MCF 10A (cell line): ENCODE results near the gene LAMC1. TPM values are rescaled to one million over a fixed set of nuclear protein-coding genes. Genes with fewer than 3 reads are reported as not detected.

Experiments
- BruUV-seq: library from RNA; stranded (reverse); fragments of 400-500 nt; replicated peaks from 2 replicates; lab custom pipeline; 2021; lab: Mats Ljungman, UMichigan
- CTCF ChIA-PET: fragments of 300-600 bp; sonication (Branson Sonifier 250); formaldehyde crosslinking; extraction: SDS; loops from one replicate; lab custom pipeline; 2021; ENCODE audit warnings: antibody characterized with exemption, inconsistent platforms; lab: Yijun Ruan, JAX
- POLR2A ChIA-PET: fragments of 300-600, 350-650 bp; sonication (Branson Sonifier 250); formaldehyde crosslinking; extraction: SDS; loops from one replicate; lab custom pipeline; 2020; ENCODE audit warnings: antibody characterized with exemption, inconsistent platforms; lab: Yijun Ruan, JAX
- DNase-seq: peaks from one replicate; pipeline ENCODE4 v3.0.0-alpha.2; 2018; ENCODE audit not compliant: unreplicated experiment
- H3K27ac Mint-ChIP-seq: one replicate; pipeline ENCODE4 v1.8.0; 2022; ENCODE audit warnings: mild to moderate bottlenecking, low read depth, mixed read lengths; ENCODE audit not compliant: unreplicated experiment
- H3K27me3 Mint-ChIP-seq: one replicate; pipeline ENCODE4 v1.8.0; 2022; ENCODE audit warnings: mixed read lengths; ENCODE audit not compliant: insufficient read depth, unreplicated experiment
- H3K36me3 Mint-ChIP-seq: one replicate; pipeline ENCODE4 v1.8.0; 2022; ENCODE audit warnings: mild to moderate bottlenecking, moderate library complexity, mixed read lengths; ENCODE audit not compliant: insufficient read depth, unreplicated experiment
- H3K4me1 Mint-ChIP-seq: one replicate; pipeline ENCODE4 v1.8.0; 2022; ENCODE audit warnings: mixed read lengths; ENCODE audit not compliant: insufficient read depth, unreplicated experiment
- H3K4me3 Mint-ChIP-seq: one replicate; pipeline ENCODE4 v1.8.0; 2022; ENCODE audit warnings: mild to moderate bottlenecking, moderate library complexity, mixed read lengths; ENCODE audit not compliant: unreplicated experiment
- H3K9me3 Mint-ChIP-seq: one replicate; pipeline ENCODE4 v1.8.0; 2022; ENCODE audit warnings: mixed read lengths; ENCODE audit not compliant: unreplicated experiment
- intact Hi-C: fragments of 100-400 bp; cut with micrococcal nuclease; formaldehyde crosslinking; loops from 2 replicates; pipeline ENCODE4 v1.14.1; 2022
- total RNA-seq: library from RNA; stranded (reverse); gene quantifications from 2 replicates; pipeline ENCODE4 v1.2.3, GENCODE V29; 2022
- TF ChIP-seq, protein P1 (sequence below): fragments of 200-600 bp; IDR thresholded peaks from one replicate; pipeline ENCODE4 v1.8.0; 2022; ENCODE audit warnings: antibody characterized with exemption, mild to moderate bottlenecking; ENCODE audit not compliant: unreplicated experiment

Gene LAMC1
- total RNA-seq, 1 experiment from 2014 or later, result 179 TPM

DNA sequence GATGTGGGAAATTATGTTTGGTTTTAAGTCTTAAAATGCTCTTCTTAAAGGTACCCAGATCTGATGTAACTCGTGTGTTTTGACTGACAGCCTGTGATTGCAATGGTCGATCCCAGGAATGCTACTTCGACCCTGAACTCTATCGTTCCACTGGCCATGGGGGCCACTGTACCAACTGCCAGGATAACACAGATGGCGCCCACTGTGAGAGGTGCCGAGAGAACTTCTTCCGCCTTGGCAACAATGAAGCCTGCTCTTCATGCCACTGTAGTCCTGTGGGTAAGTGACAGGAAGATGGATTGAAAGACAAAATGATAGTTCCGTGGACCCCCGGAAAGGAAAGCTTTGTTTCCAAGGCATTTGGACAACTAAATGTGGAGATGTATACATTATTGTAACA is 91.2 kb downstream of the LAMC1 start:
- no peaks in the 10 kb centered on the region for H3K4me1 Mint-ChIP-seq

DNA sequence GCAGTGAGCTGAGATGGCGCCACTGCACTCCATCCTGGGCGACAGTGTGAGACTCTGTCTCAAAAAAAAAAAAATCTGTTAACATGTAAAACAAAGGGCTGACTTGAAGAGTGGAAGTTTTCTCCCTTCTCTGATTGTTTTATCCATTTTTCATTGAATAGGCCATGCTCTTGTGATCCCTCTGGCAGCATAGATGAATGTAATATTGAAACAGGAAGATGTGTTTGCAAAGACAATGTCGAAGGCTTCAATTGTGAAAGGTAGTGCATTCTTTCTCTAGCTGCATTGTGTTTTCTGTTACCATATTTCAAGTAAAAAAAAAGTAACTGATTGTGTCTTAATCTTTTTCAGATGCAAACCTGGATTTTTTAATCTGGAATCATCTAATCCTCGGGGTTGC is 93.2 kb downstream of the LAMC1 start:
- POLR2A ChIA-PET, result interaction anchor here (0.6 to 0.7 kb wide), 2 partner anchors 20 to 54 kb away, joined by 3 to 5 read pairs; no protein-coding TSS in a partner anchor
- Mint-ChIP-seq H3K4me3 (no peak overlapping the region), H3K36me3 (peaks cover 82% of the 10 kb centered on the region), H3K27ac (no peak overlapping the region), H3K27me3 (no peaks in the 10 kb centered on the region), H3K4me1 (no peaks in the 10 kb centered on the region), H3K9me3 (no peaks in the 10 kb centered on the region)
- no TSS peak for BruUV-seq
- TF ChIP-seq, protein P1, sequence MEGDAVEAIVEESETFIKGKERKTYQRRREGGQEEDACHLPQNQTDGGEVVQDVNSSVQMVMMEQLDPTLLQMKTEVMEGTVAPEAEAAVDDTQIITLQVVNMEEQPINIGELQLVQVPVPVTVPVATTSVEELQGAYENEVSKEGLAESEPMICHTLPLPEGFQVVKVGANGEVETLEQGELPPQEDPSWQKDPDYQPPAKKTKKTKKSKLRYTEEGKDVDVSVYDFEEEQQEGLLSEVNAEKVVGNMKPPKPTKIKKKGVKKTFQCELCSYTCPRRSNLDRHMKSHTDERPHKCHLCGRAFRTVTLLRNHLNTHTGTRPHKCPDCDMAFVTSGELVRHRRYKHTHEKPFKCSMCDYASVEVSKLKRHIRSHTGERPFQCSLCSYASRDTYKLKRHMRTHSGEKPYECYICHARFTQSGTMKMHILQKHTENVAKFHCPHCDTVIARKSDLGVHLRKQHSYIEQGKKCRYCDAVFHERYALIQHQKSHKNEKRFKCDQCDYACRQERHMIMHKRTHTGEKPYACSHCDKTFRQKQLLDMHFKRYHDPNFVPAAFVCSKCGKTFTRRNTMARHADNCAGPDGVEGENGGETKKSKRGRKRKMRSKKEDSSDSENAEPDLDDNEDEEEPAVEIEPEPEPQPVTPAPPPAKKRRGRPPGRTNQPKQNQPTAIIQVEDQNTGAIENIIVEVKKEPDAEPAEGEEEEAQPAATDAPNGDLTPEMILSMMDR, result no peak
- DNase-seq, result no peak
- CTCF ChIA-PET, result interaction anchor here (0.6 to 0.7 kb wide), 2 partner anchors 11 to 23 kb away, joined by 3 to 4 read pairs; no protein-coding TSS in a partner anchor
- intact Hi-C loops, result no loop called here

More for the DNA sequence above, 91.2 kb downstream of the LAMC1 start:
- peaks cover 82% of the 10 kb centered on the region for H3K36me3 Mint-ChIP-seq
- no peaks in the 10 kb centered on the region for H3K9me3 Mint-ChIP-seq
- CTCF ChIA-PET, result no interaction called here
- DNase-seq, result no peak
- H3K27ac Mint-ChIP-seq, result no peak overlapping the region
- no peaks in the 10 kb centered on the region for H3K27me3 Mint-ChIP-seq
- intact Hi-C loops, result no loop called here
- POLR2A ChIA-PET, result interaction anchor here (1.2 kb wide), 1 partner anchor 12 kb away, joined by 3 read pairs; no protein-coding TSS in a partner anchor
- no TSS peak for BruUV-seq
- TF ChIP-seq, protein P1, result no peak
- no peak overlapping the region for H3K4me3 Mint-ChIP-seq

DNA sequence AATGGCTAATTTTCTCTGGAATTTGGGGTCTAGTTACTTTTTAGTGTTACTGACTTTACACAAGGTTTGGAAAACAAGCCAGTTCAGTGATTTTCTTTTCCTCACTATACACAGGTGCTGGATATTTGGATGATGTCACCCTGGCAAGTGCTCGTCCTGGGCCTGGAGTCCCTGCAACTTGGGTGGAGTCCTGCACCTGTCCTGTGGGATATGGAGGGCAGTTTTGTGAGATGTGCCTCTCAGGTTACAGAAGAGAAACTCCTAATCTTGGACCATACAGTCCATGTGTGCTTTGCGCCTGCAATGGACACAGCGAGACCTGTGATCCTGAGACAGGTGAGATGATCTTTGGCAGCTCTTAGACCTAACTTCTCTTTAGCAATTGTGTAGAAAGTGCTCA is 98.4 kb downstream of the LAMC1 start:
- ChIA-PET POLR2A (no interaction called here), CTCF (no interaction called here)
- no peak overlapping the region for H3K4me3 Mint-ChIP-seq
- DNase-seq, result no peak
- intact Hi-C loops, result no loop called here
- TF ChIP-seq, protein P1, result no peak
- no peaks in the 10 kb centered on the region for H3K4me1 Mint-ChIP-seq
- no TSS peak for BruUV-seq
- H3K9me3 Mint-ChIP-seq, result no peaks in the 10 kb centered on the region
- H3K36me3 Mint-ChIP-seq, result peaks cover 96% of the 10 kb centered on the region
- no peak overlapping the region for H3K27ac Mint-ChIP-seq
- H3K27me3 Mint-ChIP-seq, result no peaks in the 10 kb centered on the region

DNA sequence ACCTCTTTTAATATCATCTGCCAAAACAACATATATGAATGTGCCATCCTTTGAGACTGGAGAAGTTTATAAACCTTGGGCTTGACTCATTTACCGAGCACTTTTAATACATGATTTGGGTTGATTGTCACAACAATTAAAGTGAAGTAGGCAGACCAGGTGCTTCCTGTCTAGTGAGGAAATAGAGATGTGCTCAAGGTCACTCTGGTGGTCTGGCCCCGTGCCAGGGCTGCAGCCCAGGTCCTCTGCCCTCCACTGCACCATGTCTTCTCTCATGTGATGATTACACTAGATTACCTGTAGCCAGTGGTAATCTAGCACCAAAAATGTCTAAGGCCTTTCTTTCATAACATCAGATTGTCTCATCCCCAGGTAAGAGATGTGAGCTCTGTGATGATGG is 101.0 kb downstream of the LAMC1 start:
- POLR2A ChIA-PET, result interaction anchor here (1.6 kb wide), 1 partner anchor 13 kb away, joined by 3 read pairs; no protein-coding TSS in a partner anchor
- Mint-ChIP-seq H3K9me3 (no peaks in the 10 kb centered on the region), H3K4me1 (no peaks in the 10 kb centered on the region), H3K27ac (peak overlapping the region; percentile 14), H3K36me3 (peaks cover 99% of the 10 kb centered on the region), H3K27me3 (no peaks in the 10 kb centered on the region), H3K4me3 (no peak overlapping the region)
- TF ChIP-seq, protein P1, result no peak
- no TSS peak for BruUV-seq
- CTCF ChIA-PET, result interaction anchor here (0.6 to 0.7 kb wide), 2 partner anchors 155 to 309 kb away, joined by 3 read pairs; no protein-coding TSS in a partner anchor
- no peak for DNase-seq
- intact Hi-C loops, result no loop called here
